Panc1 (cell line): ENCODE results near the gene KCTD15.

ENCODE experiments used
- POLR2AphosphoS5 ChIP-seq: IDR thresholded peaks from 2 replicates; pipeline ENCODE4 v1.6.1; 2012; ENCODE audit warnings: mild to moderate bottlenecking, low read depth, low read length, moderate library complexity
- SIN3A ChIP-seq: IDR thresholded peaks from 2 replicates; pipeline ENCODE4 v1.6.1; 2012; ENCODE audit warnings: low read depth, mild to moderate bottlenecking, low read length, moderate library complexity, borderline replicate concordance; ENCODE audit not compliant: insufficient read depth
- TCF7L2 ChIP-seq: IDR thresholded peaks from 2 replicates; pipeline ENCODE4 v1.6.1; 2011; ENCODE audit warnings: mild to moderate bottlenecking, low read depth, low read length, inconsistent platforms
- TF ChIP-seq, protein P1 (sequence below): fragments of 450-650 bp; IDR thresholded peaks from 2 replicates; pipeline ENCODE4 v1.5.1; 2017; ENCODE audit warnings: mild to moderate bottlenecking

DNA sequence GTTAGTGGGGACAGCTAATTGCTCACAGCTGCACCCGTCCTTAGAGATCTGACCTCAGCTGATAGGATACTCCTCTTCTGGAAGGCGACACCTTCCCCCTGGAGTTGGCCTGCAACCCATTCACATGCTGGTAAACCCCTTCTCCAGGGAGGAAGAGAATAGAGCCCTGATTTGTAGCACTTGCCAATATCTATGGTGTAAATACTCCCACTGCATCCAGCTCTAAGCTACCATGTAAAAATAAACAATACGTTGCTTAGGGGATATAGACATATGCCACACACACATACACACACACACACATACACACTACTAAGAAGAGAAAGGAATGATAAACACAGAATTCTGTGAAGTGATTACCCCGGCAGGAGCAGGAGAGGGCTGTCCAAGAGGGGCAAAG lies 49.4 kb upstream of the KCTD15 start:
- TF ChIP-seq, protein P1, sequence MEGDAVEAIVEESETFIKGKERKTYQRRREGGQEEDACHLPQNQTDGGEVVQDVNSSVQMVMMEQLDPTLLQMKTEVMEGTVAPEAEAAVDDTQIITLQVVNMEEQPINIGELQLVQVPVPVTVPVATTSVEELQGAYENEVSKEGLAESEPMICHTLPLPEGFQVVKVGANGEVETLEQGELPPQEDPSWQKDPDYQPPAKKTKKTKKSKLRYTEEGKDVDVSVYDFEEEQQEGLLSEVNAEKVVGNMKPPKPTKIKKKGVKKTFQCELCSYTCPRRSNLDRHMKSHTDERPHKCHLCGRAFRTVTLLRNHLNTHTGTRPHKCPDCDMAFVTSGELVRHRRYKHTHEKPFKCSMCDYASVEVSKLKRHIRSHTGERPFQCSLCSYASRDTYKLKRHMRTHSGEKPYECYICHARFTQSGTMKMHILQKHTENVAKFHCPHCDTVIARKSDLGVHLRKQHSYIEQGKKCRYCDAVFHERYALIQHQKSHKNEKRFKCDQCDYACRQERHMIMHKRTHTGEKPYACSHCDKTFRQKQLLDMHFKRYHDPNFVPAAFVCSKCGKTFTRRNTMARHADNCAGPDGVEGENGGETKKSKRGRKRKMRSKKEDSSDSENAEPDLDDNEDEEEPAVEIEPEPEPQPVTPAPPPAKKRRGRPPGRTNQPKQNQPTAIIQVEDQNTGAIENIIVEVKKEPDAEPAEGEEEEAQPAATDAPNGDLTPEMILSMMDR: no peak
- TF ChIP-seq POLR2AphosphoS5 (no peak), TCF7L2 (no peak), SIN3A (no peak)
